ENCODE measurements around the gene ZBTB38.

The ZBTB38 gene

GRCh38 chr3:141388823-141389621 lies 20.7 kb downstream of the ZBTB38 start:
- DNase-seq = no peak

GRCh38 chr3:141389703-141390102 lies 21.4 kb downstream of the ZBTB38 start:
- no peak for DNase-seq

GRCh38 chr3:141390747-141391146 lies 22.4 kb downstream of the ZBTB38 start:
- DNase-seq = no peak

GRCh38 chr3:141391298-141391990 lies 23.1 kb downstream of the ZBTB38 start:
- no peak for DNase-seq

- DNase-seq = no peak
Observed at GRCh38 chr3:141391991-141392316, 23.6 kb downstream of the ZBTB38 start.

GRCh38 chr3:141392416-141392815 lies 24.1 kb downstream of the ZBTB38 start:
- DNase-seq = no peak

GRCh38 chr3:141392897-141393734 lies 24.8 kb downstream of the ZBTB38 start:
- no peak for DNase-seq

- no peak for DNase-seq
Observed at GRCh38 chr3:141393735-141394076, 25.4 kb downstream of the ZBTB38 start.

- no peak for DNase-seq
Observed at GRCh38 chr3:141394560-141394959, 26.3 kb downstream of the ZBTB38 start.

- no peak for DNase-seq
Observed at GRCh38 chr3:141395005-141395589, 26.8 kb downstream of the ZBTB38 start.

- no peak for DNase-seq
Observed at GRCh38 chr3:141397996-141398395, 29.7 kb downstream of the ZBTB38 start.

- no peak for DNase-seq
Observed at GRCh38 chr3:141399200-141399599, 30.9 kb downstream of the ZBTB38 start.

GRCh38 chr3:141400073-141400971 lies 32.0 kb downstream of the ZBTB38 start:
- no peak for DNase-seq

GRCh38 chr3:141401095-141401494 lies 32.8 kb downstream of the ZBTB38 start:
- no peak for DNase-seq

- DNase-seq = no peak
Observed at GRCh38 chr3:141401573-141402475, 33.5 kb downstream of the ZBTB38 start.

- DNase-seq = no peak
Observed at GRCh38 chr3:141402476-141403171, 34.3 kb downstream of the ZBTB38 start.

- DNase-seq = no peak
Observed at GRCh38 chr3:141403576-141403975, 35.3 kb downstream of the ZBTB38 start.

GRCh38 chr3:141405025-141405424 lies 36.7 kb downstream of the ZBTB38 start:
- no peak for DNase-seq

GRCh38 chr3:141405591-141405990 lies 37.3 kb downstream of the ZBTB38 start:
- no peak for DNase-seq

- no peak for DNase-seq
Observed at GRCh38 chr3:141406265-141406664, 38.0 kb downstream of the ZBTB38 start.

GRCh38 chr3:141407047-141407446 lies 38.7 kb downstream of the ZBTB38 start:
- DNase-seq = no peak

All from NCI-H1694 (cell line).